ENCODE measurements around the gene HLA-DQB2. TPM values are rescaled to one million over a fixed set of nuclear protein-coding genes. Genes with fewer than 3 reads are reported as not detected.

HLA-DQB2 gene
- total and polyA plus RNA-seq, 2 experiments from 2014 or later = not detected

DNA sequence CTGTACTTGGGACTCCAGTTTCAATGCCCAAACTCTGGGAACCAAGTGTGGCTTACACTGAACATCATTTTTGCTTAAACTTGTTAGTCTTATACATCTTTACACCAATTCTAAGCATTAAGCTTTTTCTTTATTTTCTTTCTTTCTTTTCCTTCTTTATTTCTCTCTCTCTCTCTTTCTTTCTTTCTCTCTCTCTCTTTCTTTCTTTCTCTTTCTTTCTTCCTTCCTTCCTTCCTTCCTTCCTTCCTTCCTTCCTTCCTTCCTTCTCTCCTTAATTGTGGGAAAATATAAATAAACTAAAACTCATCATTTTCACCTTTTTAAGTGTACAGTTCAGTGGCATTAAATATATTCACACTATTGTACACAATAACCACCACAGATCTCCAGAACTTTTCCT lies 53.7 kb downstream of the HLA-DQB2 start:
- no peak for TF ChIP-seq EZH2 (IDR thresholded peaks at IDR 0.05; ENCODE audit: borderline replicate concordance)
- TF ChIP-seq EZH2phosphoT487 (IDR thresholded peaks at IDR 0.05; ENCODE audit: low read depth, severe bottlenecking, unreplicated experiment) = no peak
- TF ChIP-seq, protein P1, sequence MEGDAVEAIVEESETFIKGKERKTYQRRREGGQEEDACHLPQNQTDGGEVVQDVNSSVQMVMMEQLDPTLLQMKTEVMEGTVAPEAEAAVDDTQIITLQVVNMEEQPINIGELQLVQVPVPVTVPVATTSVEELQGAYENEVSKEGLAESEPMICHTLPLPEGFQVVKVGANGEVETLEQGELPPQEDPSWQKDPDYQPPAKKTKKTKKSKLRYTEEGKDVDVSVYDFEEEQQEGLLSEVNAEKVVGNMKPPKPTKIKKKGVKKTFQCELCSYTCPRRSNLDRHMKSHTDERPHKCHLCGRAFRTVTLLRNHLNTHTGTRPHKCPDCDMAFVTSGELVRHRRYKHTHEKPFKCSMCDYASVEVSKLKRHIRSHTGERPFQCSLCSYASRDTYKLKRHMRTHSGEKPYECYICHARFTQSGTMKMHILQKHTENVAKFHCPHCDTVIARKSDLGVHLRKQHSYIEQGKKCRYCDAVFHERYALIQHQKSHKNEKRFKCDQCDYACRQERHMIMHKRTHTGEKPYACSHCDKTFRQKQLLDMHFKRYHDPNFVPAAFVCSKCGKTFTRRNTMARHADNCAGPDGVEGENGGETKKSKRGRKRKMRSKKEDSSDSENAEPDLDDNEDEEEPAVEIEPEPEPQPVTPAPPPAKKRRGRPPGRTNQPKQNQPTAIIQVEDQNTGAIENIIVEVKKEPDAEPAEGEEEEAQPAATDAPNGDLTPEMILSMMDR (IDR thresholded peaks at IDR 0.05; ENCODE audit: poor library complexity) = no peak
- H4K20me1 ChIP-seq (ENCODE audit: insufficient read depth, poor library complexity, severe bottlenecking) = no peaks in the 10 kb centered on the region
- no peaks in the 10 kb centered on the region for H3K9me3 ChIP-seq (ENCODE audit: low read depth)
- DNase-seq (ENCODE audit: low spot score) = no peak
- no peaks in the 10 kb centered on the region for H3K79me2 ChIP-seq
- no peaks in the 10 kb centered on the region for H3K4me1 ChIP-seq (ENCODE audit: insufficient read depth)
- no peaks in the 10 kb centered on the region for H3K27me3 ChIP-seq
- no peaks in the 10 kb centered on the region for H3K36me3 ChIP-seq (replicated peaks; ENCODE audit: insufficient read depth, low read depth)
- H3K4me2 ChIP-seq = no peak overlapping the region
- no peak overlapping the region for H2AFZ ChIP-seq
- H3K4me3 ChIP-seq = no peak overlapping the region
- no peak overlapping the region for H3K27ac ChIP-seq
- no peaks in the 10 kb centered on the region for H3K9me2 ChIP-seq (replicated peaks; ENCODE audit: insufficient read depth)

Small RNA genes lying within 50 kb of the gene (microRNA-seq; reads per million reads assigned to microRNA genes)
- not detected for gene MIR3135B

Small RNA genes lying within 50 kb of the gene (small RNA-seq; reads per million reads assigned to genes)
- not detected for gene MIR3135B

Other genes starting within 250 kb of the HLA-DQB2 start
- 9.7 and 11.9 TPM in 2 replicates for gene HLA-DRB5, start 233.2 kb downstream of the HLA-DQB2 start, total RNA-seq
- 15.2 and 17.0 TPM in 2 replicates for gene HLA-DRB5, start 233.2 kb downstream of the HLA-DQB2 start, polyA plus RNA-seq
- 59.1 and 60.6 TPM in 2 replicates for gene HLA-DRB1, start 173.7 kb downstream of the HLA-DQB2 start, total RNA-seq
- gene HLA-DRB1, start 173.7 kb downstream of the HLA-DQB2 start, polyA plus RNA-seq = 72.9 and 77.2 TPM in 2 replicates
- gene HLA-DQA1, start 126.1 kb downstream of the HLA-DQB2 start, total RNA-seq = not detected in 2 replicates
- gene HLA-DQA1, start 126.1 kb downstream of the HLA-DQB2 start, polyA plus RNA-seq = not detected in 2 replicates
- gene HLA-DQB1, start 96.9 kb downstream of the HLA-DQB2 start, total RNA-seq = 12.0 and 12.2 TPM in 2 replicates
- 13.0 and 15.2 TPM in 2 replicates for gene HLA-DQB1, start 96.9 kb downstream of the HLA-DQB2 start, polyA plus RNA-seq
- not detected in 2 replicates for gene HLA-DQA2, start 22.1 kb downstream of the HLA-DQB2 start, total RNA-seq
- gene HLA-DQA2, start 22.1 kb downstream of the HLA-DQB2 start, polyA plus RNA-seq = not detected in 2 replicates
- not detected in 2 replicates for gene HLA-DOB, start 53.5 kb upstream of the HLA-DQB2 start, total RNA-seq
- gene HLA-DOB, start 53.5 kb upstream of the HLA-DQB2 start, polyA plus RNA-seq = 0.94 TPM in 1 of 2 replicates, not detected in the other
- 5.9 and 11.7 TPM in 2 replicates for gene TAP2, start 75.2 kb upstream of the HLA-DQB2 start, total RNA-seq
- gene TAP2, start 75.2 kb upstream of the HLA-DQB2 start, polyA plus RNA-seq = 1.2 and 1.7 TPM in 2 replicates
- gene PSMB8, start 80.5 kb upstream of the HLA-DQB2 start, total RNA-seq = 19.1 and 25.7 TPM in 2 replicates
- 18.6 and 36.7 TPM in 2 replicates for gene PSMB8, start 80.5 kb upstream of the HLA-DQB2 start, polyA plus RNA-seq
- 13.7 and 15.2 TPM in 2 replicates for gene TAP1, start 90.2 kb upstream of the HLA-DQB2 start, total RNA-seq
- gene TAP1, start 90.2 kb upstream of the HLA-DQB2 start, polyA plus RNA-seq = 11.0 and 14.1 TPM in 2 replicates
- gene PSMB9, start 90.7 kb upstream of the HLA-DQB2 start, total RNA-seq = 1.3 TPM in 1 of 2 replicates, not detected in the other
- 3.1 and 3.3 TPM in 2 replicates for gene PSMB9, start 90.7 kb upstream of the HLA-DQB2 start, polyA plus RNA-seq
- gene HLA-DMB, start 177.5 kb upstream of the HLA-DQB2 start, total RNA-seq = 1.00 and 1.0 TPM in 2 replicates
- 1.7 TPM in 1 of 2 replicates, not detected in the other for gene HLA-DMB, start 177.5 kb upstream of the HLA-DQB2 start, polyA plus RNA-seq
- gene HLA-DMA, start 189.6 kb upstream of the HLA-DQB2 start, total RNA-seq = 9.0 and 9.5 TPM in 2 replicates
- gene HLA-DMA, start 189.6 kb upstream of the HLA-DQB2 start, polyA plus RNA-seq = 4.7 and 9.2 TPM in 2 replicates
- 132 and 133 TPM in 2 replicates for gene BRD2, start 205.1 kb upstream of the HLA-DQB2 start, total RNA-seq
- 106 and 118 TPM in 2 replicates for gene BRD2, start 205.1 kb upstream of the HLA-DQB2 start, polyA plus RNA-seq
- 1.4 and 2.0 TPM in 2 replicates for gene HLA-DOA, start 246.1 kb upstream of the HLA-DQB2 start, total RNA-seq
- gene HLA-DOA, start 246.1 kb upstream of the HLA-DQB2 start, polyA plus RNA-seq = 0.79 and 0.83 TPM in 2 replicates